HCT116 (cell line): ENCODE results near the gene WAS. TPM values are rescaled to one million over a fixed set of nuclear protein-coding genes. Genes with fewer than 3 reads are reported as not detected.

Experiments
- ATAC-seq: fragments of 200-7000 bp; cut with Tn5 transposase; 2 replicates; pipeline ENCODE4 v1.9.1; 2020; ENCODE audit warnings: mild to moderate bottlenecking, moderate library complexity
- BruUV-seq: library from RNA; stranded (reverse); fragments of 400-500 nt; replicated peaks from 2 replicates; lab custom pipeline; 2021; lab: Mats Ljungman, UMichigan
- CTCF ChIA-PET: fragments of 300-600 bp; sonication (Branson Sonifier 250); formaldehyde crosslinking; loops from one replicate; lab custom pipeline; 2021; ENCODE audit warnings: antibody characterized with exemption; lab: Charles Lee
- POLR2A ChIA-PET: fragments of 300-600, 350-600 bp; sonication (Branson Sonifier 250); formaldehyde crosslinking; loops from one replicate; lab custom pipeline; 2021; ENCODE audit warnings: antibody characterized with exemption; lab: Charles Lee
- RAD21 ChIA-PET, 2 experiments: fragments of 300-600 bp; sonication (Branson Sonifier 250); formaldehyde crosslinking; loops; one replicate each; lab custom pipeline; 2023; ENCODE audit warnings: low total read pairs in 2 of 2; ENCODE audit not compliant: uncharacterized antibody in 2 of 2, unreplicated experiment in 2 of 2, low non-redundant PET in 1 of 2; lab: Charles Lee
- DNase-seq: peaks from one replicate; pipeline ENCODE4 v3.0.0-alpha.2; 2010; ENCODE audit warnings: low read depth, low spot score
- H2AFZ ChIP-seq: fragments of 200-600 bp; shearing (Covaris generic), sonication (generic); 2 replicates; pipeline ENCODE4 v1.6.1; 2017; ENCODE audit warnings: low read depth, mixed run types, mixed read lengths, antibody characterized with exemption, low read length; ENCODE audit not compliant: poor library complexity, severe bottlenecking
- H3K27ac ChIP-seq: 2 replicates; pipeline ENCODE4 v1.5.1; 2012; ENCODE audit warnings: low read depth, low read length
- H3K27me3 ChIP-seq: fragments of 200-600 bp; sonication (generic); 2 replicates; pipeline ENCODE4 v1.6.1; 2016; ENCODE audit warnings: mixed run types, low read length, mixed read lengths; ENCODE audit not compliant: insufficient read depth
- H3K36me3 ChIP-seq, 2 experiments: fragments of 200-500 bp in 1 of 2; fragments of 200-600 bp in 1 of 2; sonication (Bioruptor generic) in 1 of 2; sonication (generic) in 1 of 2; 2 replicates each; pipeline versions ENCODE4 v1.5.1 to v1.6.1; 2014 to 2016; ENCODE audit warnings: low read length in 2 of 2, inconsistent platforms in 1 of 2, mixed read lengths in 1 of 2, mixed run types in 1 of 2; ENCODE audit not compliant: insufficient read depth in 2 of 2, control insufficient read depth in 1 of 2
- H3K4me1 ChIP-seq, 2 experiments: fragments of 200-600 bp in 1 of 2; sonication (generic) in 1 of 2; 2 replicates each; pipeline versions ENCODE4 v1.5.1 to v1.6.1; 2012 to 2017; ENCODE audit warnings: low read length in 2 of 2, inconsistent platforms in 1 of 2, mild to moderate bottlenecking in 1 of 2, mixed read lengths in 1 of 2, mixed run types in 1 of 2, moderate library complexity in 1 of 2; ENCODE audit not compliant: insufficient read depth in 2 of 2, control insufficient read depth in 1 of 2
- H3K4me2 ChIP-seq: fragments of 200-600 bp; sonication (generic); 2 replicates; pipeline ENCODE4 v1.6.1; 2017; ENCODE audit warnings: mixed run types, low read length, mixed read lengths
- H3K4me3 ChIP-seq, 2 experiments: fragments of 200-600 bp in 1 of 2; sonication (generic) in 1 of 2; replicated peaks in 1 of 2; 2 replicates each; pipeline ENCODE4 v1.5.1; 2011 to 2016; ENCODE audit warnings: low read length in 2 of 2, control low read depth in 1 of 2, low read depth in 1 of 2, mild to moderate bottlenecking in 1 of 2, mixed read lengths in 1 of 2, mixed run types in 1 of 2
- H3K79me2 ChIP-seq: fragments of 200-600 bp; sonication (generic); 2 replicates; pipeline ENCODE4 v1.6.1; 2017; ENCODE audit warnings: mild to moderate bottlenecking, mixed run types, low read length, moderate library complexity, mixed read lengths; ENCODE audit not compliant: insufficient read depth
- H3K9ac ChIP-seq: fragments of 200-600 bp; sonication (generic); 2 replicates; pipeline ENCODE4 v1.6.1; 2016; ENCODE audit warnings: low read length, mixed read lengths
- H3K9me2 ChIP-seq: fragments of 200-600 bp; sonication (generic), shearing (Covaris generic); 2 replicates; pipeline ENCODE4 v1.6.1; 2017; ENCODE audit warnings: mixed run types, mild to moderate bottlenecking, moderate library complexity; ENCODE audit not compliant: insufficient read depth
- H3K9me3 ChIP-seq, 2 experiments: fragments of 200-500 bp in 1 of 2; fragments of 200-600 bp in 1 of 2; sonication (Bioruptor generic) in 1 of 2; sonication (generic) in 1 of 2; 2 replicates each; pipeline ENCODE4 v1.6.1; 2014 to 2017; ENCODE audit warnings: low read length in 2 of 2, mixed read lengths in 2 of 2, inconsistent platforms in 1 of 2, low read depth in 1 of 2, mild to moderate bottlenecking in 1 of 2, mixed run types in 1 of 2, moderate library complexity in 1 of 2; ENCODE audit not compliant: control insufficient read depth in 1 of 2, insufficient read depth in 1 of 2
- H4K20me1 ChIP-seq: fragments of 200-600 bp; sonication (generic), shearing (Covaris generic); 2 replicates; pipeline ENCODE4 v1.6.1; 2017; ENCODE audit warnings: mixed run types, mild to moderate bottlenecking, moderate library complexity; ENCODE audit not compliant: insufficient read depth
- CEBPB ChIP-seq: IDR thresholded peaks from 2 replicates; pipeline ENCODE4 v1.6.1; 2012; ENCODE audit warnings: low read depth
- POLR2A ChIP-seq: IDR thresholded peaks from 2 replicates; pipeline ENCODE4 v1.7.0; 2011; ENCODE audit warnings: borderline replicate concordance; ENCODE audit not compliant: insufficient read depth, insufficient read length; ENCODE audit errors: extremely low read depth
- POLR2AphosphoS5 ChIP-seq: IDR thresholded peaks from 2 replicates; pipeline ENCODE4 v1.6.1; 2011; ENCODE audit warnings: mild to moderate bottlenecking, low read depth, low read length, moderate library complexity
- SIN3A ChIP-seq: IDR thresholded peaks from 2 replicates; pipeline ENCODE4 v1.6.1; 2012; ENCODE audit warnings: low read depth
- YY1 ChIP-seq: IDR thresholded peaks from 2 replicates; pipeline ENCODE4 v1.6.1; 2011; ENCODE audit warnings: low read length, low read depth, moderate library complexity, mild to moderate bottlenecking; ENCODE audit not compliant: insufficient replicate concordance; ENCODE audit errors: extremely low read depth
- ZFX ChIP-seq: fragments of 450-650 bp; IDR thresholded peaks from 2 replicates; pipeline ENCODE4 v1.6.1; 2017
- ZNF274 ChIP-seq: fragments of 200-500 bp; sonication (Bioruptor generic); IDR thresholded peaks from 2 replicates; pipeline ENCODE4 v1.6.1; 2014; ENCODE audit warnings: mild to moderate bottlenecking, low read depth, low read length, inconsistent platforms
- intact Hi-C: fragments of 100-400 bp; cut with micrococcal nuclease; formaldehyde crosslinking; loops from 2 replicates; pipeline ENCODE4 v1.10.0; 2022
- total RNA-seq: library from RNA; stranded (reverse); gene quantifications from one replicate; pipeline ENCODE4 v1.2.1, GENCODE V29; 2021; ENCODE audit not compliant: unreplicated experiment
- TF ChIP-seq, protein P1 (sequence below): IDR thresholded peaks from 2 replicates; pipeline ENCODE4 v1.6.1; 2011; ENCODE audit warnings: mild to moderate bottlenecking, low read length, moderate library complexity; ENCODE audit not compliant: insufficient replicate concordance; ENCODE audit errors: extremely low read depth

The WAS gene
- total RNA-seq, 1 experiment from 2014 or later: 0.84 TPM

DNA sequence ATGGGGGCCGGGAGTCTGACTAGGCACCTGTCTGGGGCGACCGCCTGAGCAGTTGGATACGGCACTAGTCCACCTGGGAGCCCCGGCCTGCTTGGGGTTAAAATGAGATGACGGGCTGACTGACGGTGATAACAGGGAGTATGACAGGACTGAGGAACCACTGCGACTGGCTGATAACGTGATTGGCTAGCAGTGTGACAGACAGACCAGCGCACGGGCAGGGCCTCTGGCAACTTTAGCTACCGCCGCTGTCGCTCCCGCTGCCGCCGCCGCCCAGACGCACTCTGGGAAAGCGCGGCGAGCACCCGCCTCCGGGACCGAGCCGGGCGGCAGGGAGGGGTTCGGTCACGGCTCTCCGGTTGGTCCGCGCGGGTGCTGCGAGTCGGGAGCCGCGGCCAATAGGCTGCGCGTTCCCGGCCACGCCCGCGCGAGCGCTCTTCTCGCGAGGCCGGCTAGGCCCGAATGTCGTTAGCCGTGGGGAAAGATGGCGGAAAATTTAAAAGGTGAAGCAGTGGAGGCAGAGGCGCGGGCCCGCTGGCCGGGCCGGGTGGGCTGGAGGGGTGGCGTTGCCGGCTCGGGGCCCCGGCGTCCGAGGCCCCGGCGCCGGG lies 12.8 kb downstream of the WAS start, which contains the start of gene SUV39H1:
TSS of gene SUV39H1 (plus strand) at position 434 of the 608 bp plus-strand sequence. CDS start at position 485, 51 bp downstream.
- Histone ChIP-seq H3K36me3 (peaks cover under 1 to 5% of the 10 kb centered on the region in 2 experiments; a peak in 2 of 4 replicates), H3K4me3 (peak within 1 kb of the TSS; percentile 69 to 73), H3K9ac (peak within 1 kb of the TSS; percentile 67), H3K9me3 (no peaks in the 10 kb centered on the region), H4K20me1 (no peaks in the 10 kb centered on the region), H3K27me3 (no peaks in the 10 kb centered on the region), H3K4me1 (peaks cover 4 to 15% of the 10 kb centered on the region in 2 experiments), H3K27ac (peak within 1 kb of the TSS; percentile 72), H3K9me2 (no peaks in the 10 kb centered on the region), H3K4me2 (peak within 1 kb of the TSS; percentile 91), H3K79me2 (peaks cover 30% of the 10 kb centered on the region), H2AFZ (no peak within 1 kb of the TSS)
- peak; percentile 95 for ATAC-seq
- no peak for TF ChIP-seq ZNF274
- peak; percentile 68 for TF ChIP-seq POLR2AphosphoS5
- TF ChIP-seq CEBPB: no peak
- TF ChIP-seq YY1: peak; percentile 78
- TF ChIP-seq SIN3A: peak; percentile 57
- TF ChIP-seq POLR2A: peak; percentile 9
- peak; percentile 57 for TF ChIP-seq ZFX
- TF ChIP-seq, protein P1, sequence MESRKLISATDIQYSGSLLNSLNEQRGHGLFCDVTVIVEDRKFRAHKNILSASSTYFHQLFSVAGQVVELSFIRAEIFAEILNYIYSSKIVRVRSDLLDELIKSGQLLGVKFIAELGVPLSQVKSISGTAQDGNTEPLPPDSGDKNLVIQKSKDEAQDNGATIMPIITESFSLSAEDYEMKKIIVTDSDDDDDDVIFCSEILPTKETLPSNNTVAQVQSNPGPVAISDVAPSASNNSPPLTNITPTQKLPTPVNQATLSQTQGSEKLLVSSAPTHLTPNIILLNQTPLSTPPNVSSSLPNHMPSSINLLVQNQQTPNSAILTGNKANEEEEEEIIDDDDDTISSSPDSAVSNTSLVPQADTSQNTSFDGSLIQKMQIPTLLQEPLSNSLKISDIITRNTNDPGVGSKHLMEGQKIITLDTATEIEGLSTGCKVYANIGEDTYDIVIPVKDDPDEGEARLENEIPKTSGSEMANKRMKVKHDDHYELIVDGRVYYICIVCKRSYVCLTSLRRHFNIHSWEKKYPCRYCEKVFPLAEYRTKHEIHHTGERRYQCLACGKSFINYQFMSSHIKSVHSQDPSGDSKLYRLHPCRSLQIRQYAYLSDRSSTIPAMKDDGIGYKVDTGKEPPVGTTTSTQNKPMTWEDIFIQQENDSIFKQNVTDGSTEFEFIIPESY: peak; percentile 88
- ChIA-PET RAD21 (no interaction called here), CTCF (no interaction called here), POLR2A (interaction anchor here (1.3 kb wide), 1 partner anchor 105 kb away, joined by 3 read pairs; the partner anchor contains the start of gene HDAC6)
- BruUV-seq: no TSS peak
- peak; percentile 64 for DNase-seq
- intact Hi-C loops: no loop called here
